ENCODE results near the gene CYB561. TPM values are rescaled to one million over a fixed set of nuclear protein-coding genes. Genes with fewer than 3 reads are reported as not detected.

CYB561 gene
- total and polyA plus RNA-seq, 8 donors: 54.0 to 79.3 (median 63.4) TPM

- Histone ChIP-seq H3K4me1 (no peaks in the 10 kb centered on the region), H3K36me3 (no peaks in the 10 kb centered on the region), H3K27me3 (no peaks in the 10 kb centered on the region), H3K9me3 (no peaks in the 10 kb centered on the region), H3K27ac (no peak overlapping the region), H3K4me3 (no peak overlapping the region)
- TF ChIP-seq CTCF (IDR thresholded peaks at IDR 0.05): no peak
- intact Hi-C loops (cut with DNase I): loop anchor here in 2 of 3 donors (5.0 to 10.0 kb wide), 3 partner anchors 300 to 730 kb away; no protein-coding TSS in a partner anchor
- WGBS, 2 donors: 85 to 90% methylated on average over 9 of the region's 9 CpGs
- ATAC-seq (no peak), DNase-seq (peak in 1 of 6 donors; percentile 39), FAIRE-seq (no peak)
Observed at GRCh38 chr17:63405020-63405419, 41.1 kb downstream of the CYB561 start.

- Histone ChIP-seq H3K4me1 (no peaks in the 10 kb centered on the region), H3K27ac (no peak overlapping the region), H3K9me3 (no peaks in the 10 kb centered on the region), H3K4me3 (no peak overlapping the region), H3K27me3 (no peaks in the 10 kb centered on the region), H3K36me3 (no peaks in the 10 kb centered on the region)
- DNase-seq (no peak), ATAC-seq (no peak), FAIRE-seq (no peak)
- intact Hi-C loops (cut with DNase I): loop anchor here in 2 of 3 donors (10.0 kb wide), 2 partner anchors 298 to 728 kb away; no protein-coding TSS in a partner anchor
- TF ChIP-seq CTCF (IDR thresholded peaks at IDR 0.05): no peak
- 68 to 78% methylated on average over 5 of the region's 5 CpGs for WGBS, 2 donors
Observed at GRCh38 chr17:63402431-63403212, 43.5 kb downstream of the CYB561 start.

- DNase-seq (no peak), FAIRE-seq (no peak), ATAC-seq (peak in 3 of 4 donors; percentile 51 to 73 (median 69))
- intact Hi-C loops (cut with DNase I): loop anchor here in 2 of 3 donors (10.0 kb wide), 2 partner anchors 295 to 725 kb away; no protein-coding TSS in a partner anchor
- H3K9me3 ChIP-seq: no peaks in the 10 kb centered on the region
- WGBS, 2 donors: 79% methylated on average over 4 of the region's 4 CpGs
- no peak for TF ChIP-seq CTCF (IDR thresholded peaks at IDR 0.05)
- H3K27ac ChIP-seq: no peak overlapping the region
- H3K27me3 ChIP-seq: no peaks in the 10 kb centered on the region
- no peak overlapping the region for H3K4me3 ChIP-seq
- no peaks in the 10 kb centered on the region for H3K36me3 ChIP-seq
- no peaks in the 10 kb centered on the region for H3K4me1 ChIP-seq
Observed at GRCh38 chr17:63399856-63400255, 46.2 kb downstream of the CYB561 start.

- Histone ChIP-seq H3K4me1 (no peaks in the 10 kb centered on the region), H3K36me3 (no peaks in the 10 kb centered on the region), H3K27me3 (no peaks in the 10 kb centered on the region), H3K27ac (no peak overlapping the region), H3K4me3 (no peak overlapping the region), H3K9me3 (no peaks in the 10 kb centered on the region)
- ATAC-seq: peak in 3 of 4 donors; percentile 49 to 71 (median 68)
- intact Hi-C loops (cut with DNase I): no loop called here
- no peak for DNase-seq
- no peak for TF ChIP-seq CTCF (IDR thresholded peaks at IDR 0.05)
- 37 to 44% methylated on average over 3 of the region's 3 CpGs for WGBS, 2 donors
- no peak for FAIRE-seq
Observed at GRCh38 chr17:63399316-63399715, 46.8 kb downstream of the CYB561 start.

GRCh38 chr17:63398680-63399079 lies 47.4 kb downstream of the CYB561 start:
- no peaks in the 10 kb centered on the region for H3K27me3 ChIP-seq
- no peak for FAIRE-seq
- no peak for DNase-seq
- H3K4me3 ChIP-seq: no peak overlapping the region
- H3K27ac ChIP-seq: peak overlapping the region in 1 of 4 donors; percentile 19
- H3K9me3 ChIP-seq: no peaks in the 10 kb centered on the region
- H3K4me1 ChIP-seq: no peaks in the 10 kb centered on the region
- WGBS, 2 donors: 61 to 65% methylated on average over 4 of the region's 4 CpGs
- no peak for ATAC-seq
- no peaks in the 10 kb centered on the region for H3K36me3 ChIP-seq
- intact Hi-C loops (cut with DNase I): no loop called here
- no peak for TF ChIP-seq CTCF (IDR thresholded peaks at IDR 0.05)
